Eye (tissue), 1 donor: ENCODE data around the gene ZBTB20.
"Not testable (repeated sequence)": the region's sequence is repeated elsewhere in the genome, so short reads cannot be mapped to it uniquely, and the experiment has no call there.

ENCODE experiments used
- DNase-seq: peaks from one replicate; pipeline ENCODE4 v3.0.0-alpha.2; 2015

The ZBTB20 gene

GRCh38 chr3:114824014-114824413 is 323.1 kb downstream of the ZBTB20 start:
- no peak for DNase-seq

- no peak for DNase-seq
These were observed 324.0 kb downstream of the ZBTB20 start for GRCh38 chr3:114823061-114823460.

GRCh38 chr3:114816052-114816451 is 331.0 kb downstream of the ZBTB20 start:
- DNase-seq = no peak

- DNase-seq = not testable (repeated sequence)
These were observed 334.4 kb downstream of the ZBTB20 start for GRCh38 chr3:114812541-114813238.

GRCh38 chr3:114809668-114810413 is 337.2 kb downstream of the ZBTB20 start:
- no peak for DNase-seq

- DNase-seq = no peak
These were observed 343.0 kb downstream of the ZBTB20 start for GRCh38 chr3:114804099-114804498.

GRCh38 chr3:114803042-114803695 is 343.9 kb downstream of the ZBTB20 start:
- no peak for DNase-seq

- peak; percentile 24 for DNase-seq
These were observed 346.6 kb downstream of the ZBTB20 start for GRCh38 chr3:114800272-114801031.

GRCh38 chr3:114799816-114800215 is 347.3 kb downstream of the ZBTB20 start:
- DNase-seq = no peak

GRCh38 chr3:114796796-114797195 is 350.3 kb downstream of the ZBTB20 start:
- DNase-seq = no peak

GRCh38 chr3:114794894-114795630 is 352.0 kb downstream of the ZBTB20 start:
- no peak for DNase-seq

GRCh38 chr3:114792159-114792918 is 354.7 kb downstream of the ZBTB20 start:
- DNase-seq = no peak

GRCh38 chr3:114790752-114791151 is 356.3 kb downstream of the ZBTB20 start:
- DNase-seq = no peak

- DNase-seq = no peak
These were observed 357.3 kb downstream of the ZBTB20 start for GRCh38 chr3:114789803-114790202.

- no peak for DNase-seq
These were observed 371.7 kb downstream of the ZBTB20 start for GRCh38 chr3:114775395-114775794.

GRCh38 chr3:114770874-114771273 is 376.2 kb downstream of the ZBTB20 start:
- DNase-seq = no peak

- no peak for DNase-seq
These were observed 383.0 kb downstream of the ZBTB20 start for GRCh38 chr3:114764056-114764492.

- DNase-seq = no peak
These were observed 384.9 kb downstream of the ZBTB20 start for GRCh38 chr3:114762144-114762543.

GRCh38 chr3:114760679-114761078 is 386.4 kb downstream of the ZBTB20 start:
- DNase-seq = no peak

GRCh38 chr3:114758831-114759699 is 388.0 kb downstream of the ZBTB20 start:
- peak; percentile 8 for DNase-seq
